Measurements from ENCODE around the gene LTBP1. TPM values are rescaled to one million over a fixed set of nuclear protein-coding genes. Genes with fewer than 3 reads are reported as not detected.
A peak's percentile ranks its signal among the peaks of the same experiment; 100 is the strongest.

LTBP1 gene
- total RNA-seq, 1 donor from 2014 or later = 48.4 TPM

GRCh38 chr2:33256162-33256755 is 309.5 kb downstream of the LTBP1 start:
- H3K4me1 ChIP-seq = no peaks in the 10 kb centered on the region
- DNase-seq (ENCODE audit: extremely low spot score in 2 of 2) = no peak
- no peak for TF ChIP-seq CTCF (IDR thresholded peaks at IDR 0.05)
- TF ChIP-seq POLR2A (IDR thresholded peaks at IDR 0.05) = no peak
- no peak for TF ChIP-seq POLR2AphosphoS5 (IDR thresholded peaks at IDR 0.05; ENCODE audit: insufficient read depth in 1 of 2, low read depth in 1 of 2)
- intact Hi-C loops (cut with DNase I) = no loop called here
- no peak overlapping the region for H3K4me3 ChIP-seq
- H3K36me3 ChIP-seq = no peaks in the 10 kb centered on the region
- H3K27ac ChIP-seq = no peak overlapping the region
- H3K27me3 ChIP-seq = no peaks in the 10 kb centered on the region
- no peaks in the 10 kb centered on the region for H3K9me3 ChIP-seq

GRCh38 chr2:33258387-33258786 is 311.6 kb downstream of the LTBP1 start:
- no peak overlapping the region for H3K4me3 ChIP-seq
- no peaks in the 10 kb centered on the region for H3K4me1 ChIP-seq

GRCh38 chr2:33262097-33262496 is 315.3 kb downstream of the LTBP1 start:
- no peaks in the 10 kb centered on the region for H3K4me1 ChIP-seq
- no peaks in the 10 kb centered on the region for H3K27me3 ChIP-seq
- TF ChIP-seq POLR2A (IDR thresholded peaks at IDR 0.05) = no peak
- TF ChIP-seq POLR2AphosphoS5 (IDR thresholded peaks at IDR 0.05; ENCODE audit: insufficient read depth in 1 of 2, low read depth in 1 of 2) = no peak
- no peak for TF ChIP-seq CTCF (IDR thresholded peaks at IDR 0.05)
- intact Hi-C loops (cut with DNase I) = no loop called here
- no peaks in the 10 kb centered on the region for H3K9me3 ChIP-seq
- H3K36me3 ChIP-seq = peaks cover 0 to 5% of the 10 kb centered on the region in 2 donors
- DNase-seq (ENCODE audit: extremely low spot score in 2 of 2) = no peak
- H3K4me3 ChIP-seq = no peak overlapping the region
- H3K27ac ChIP-seq = no peak overlapping the region

More at GRCh38 chr2:33258387-33258786, 311.6 kb downstream of the LTBP1 start:
- Histone ChIP-seq H3K27ac (no peak overlapping the region), H3K27me3 (no peaks in the 10 kb centered on the region), H3K36me3 (no peaks in the 10 kb centered on the region), H3K9me3 (no peaks in the 10 kb centered on the region)
- no peak for DNase-seq (ENCODE audit: extremely low spot score in 2 of 2)
- intact Hi-C loops (cut with DNase I) = no loop called here
- TF ChIP-seq POLR2AphosphoS5 (IDR thresholded peaks at IDR 0.05; ENCODE audit: insufficient read depth in 1 of 2, low read depth in 1 of 2) (no peak), POLR2A (IDR thresholded peaks at IDR 0.05) (no peak), CTCF (IDR thresholded peaks at IDR 0.05) (no peak)

GRCh38 chr2:33264766-33265165 is 318.0 kb downstream of the LTBP1 start:
- H3K4me3 ChIP-seq = no peak overlapping the region
- H3K27me3 ChIP-seq = no peaks in the 10 kb centered on the region
- H3K36me3 ChIP-seq = peaks cover 0 to 5% of the 10 kb centered on the region in 2 donors
- DNase-seq (ENCODE audit: extremely low spot score in 2 of 2) = no peak
- intact Hi-C loops (cut with DNase I) = no loop called here
- H3K9me3 ChIP-seq = no peaks in the 10 kb centered on the region
- H3K4me1 ChIP-seq = peaks cover 9% of the 10 kb centered on the region
- TF ChIP-seq POLR2AphosphoS5 (IDR thresholded peaks at IDR 0.05; ENCODE audit: insufficient read depth in 1 of 2, low read depth in 1 of 2) (no peak), CTCF (IDR thresholded peaks at IDR 0.05) (no peak), POLR2A (IDR thresholded peaks at IDR 0.05) (no peak)
- peak overlapping the region; percentile 3 for H3K27ac ChIP-seq

- intact Hi-C loops (cut with DNase I) = no loop called here
- TF ChIP-seq POLR2AphosphoS5 (IDR thresholded peaks at IDR 0.05; ENCODE audit: insufficient read depth in 1 of 2, low read depth in 1 of 2) (no peak), CTCF (IDR thresholded peaks at IDR 0.05) (no peak), POLR2A (IDR thresholded peaks at IDR 0.05) (no peak)
- no peak overlapping the region for H3K4me3 ChIP-seq
- no peak for DNase-seq (ENCODE audit: extremely low spot score in 2 of 2)
- H3K27me3 ChIP-seq = no peaks in the 10 kb centered on the region
- H3K4me1 ChIP-seq = peaks cover 9% of the 10 kb centered on the region
- no peaks in the 10 kb centered on the region for H3K9me3 ChIP-seq
- H3K27ac ChIP-seq = no peak overlapping the region
- peaks cover 0 to 5% of the 10 kb centered on the region in 2 donors for H3K36me3 ChIP-seq
Observed at GRCh38 chr2:33265584-33266338, 319.0 kb downstream of the LTBP1 start.

All from vagina (tissue), 2 donors.